Effector memory CD8-positive, alpha-beta T cell (primary cell): ENCODE results near the gene NELL1.
"Not testable (repeated sequence)": the region's sequence is repeated elsewhere in the genome, so short reads cannot be mapped to it uniquely, and the experiment has no call there.

Experiments
- ATAC-seq: fragments of 150-1000 bp; cut with Tn5 transposase; replicated peaks from 2 replicates; pipeline ENCODE4 v1.10.0; 2021; ENCODE audit warnings: mild to moderate bottlenecking, moderate library complexity
- DNase-seq, 3 experiments: peaks; one replicate each; pipeline ENCODE4 v3.0.0; 2021
- H3K27ac Mint-ChIP-seq, 2 donors: one replicate each; pipeline ENCODE4 v1.8.0; 2022; ENCODE audit warnings: mild to moderate bottlenecking in 2 of 2, mixed read lengths in 2 of 2, moderate library complexity in 2 of 2
- H3K27me3 Mint-ChIP-seq, 2 donors: one replicate each; pipeline ENCODE4 v1.8.0; 2022; ENCODE audit warnings: mixed read lengths in 2 of 2
- H3K36me3 Mint-ChIP-seq: one replicate; pipeline ENCODE4 v1.8.0; 2022; ENCODE audit warnings: mild to moderate bottlenecking, moderate library complexity, mixed read lengths; ENCODE audit not compliant: insufficient read depth
- H3K4me1 Mint-ChIP-seq, 2 donors: one replicate each; pipeline ENCODE4 v1.8.0; 2022; ENCODE audit warnings: low read depth in 2 of 2, mixed read lengths in 2 of 2
- H3K4me3 Mint-ChIP-seq, 2 donors: one replicate each; pipeline ENCODE4 v1.8.0; 2022; ENCODE audit warnings: mild to moderate bottlenecking in 2 of 2, mixed read lengths in 2 of 2, moderate library complexity in 2 of 2
- H3K9me3 Mint-ChIP-seq, 2 donors: one replicate each; pipeline ENCODE4 v1.8.0; 2022; ENCODE audit warnings: mixed read lengths in 2 of 2

Gene NELL1

DNA sequence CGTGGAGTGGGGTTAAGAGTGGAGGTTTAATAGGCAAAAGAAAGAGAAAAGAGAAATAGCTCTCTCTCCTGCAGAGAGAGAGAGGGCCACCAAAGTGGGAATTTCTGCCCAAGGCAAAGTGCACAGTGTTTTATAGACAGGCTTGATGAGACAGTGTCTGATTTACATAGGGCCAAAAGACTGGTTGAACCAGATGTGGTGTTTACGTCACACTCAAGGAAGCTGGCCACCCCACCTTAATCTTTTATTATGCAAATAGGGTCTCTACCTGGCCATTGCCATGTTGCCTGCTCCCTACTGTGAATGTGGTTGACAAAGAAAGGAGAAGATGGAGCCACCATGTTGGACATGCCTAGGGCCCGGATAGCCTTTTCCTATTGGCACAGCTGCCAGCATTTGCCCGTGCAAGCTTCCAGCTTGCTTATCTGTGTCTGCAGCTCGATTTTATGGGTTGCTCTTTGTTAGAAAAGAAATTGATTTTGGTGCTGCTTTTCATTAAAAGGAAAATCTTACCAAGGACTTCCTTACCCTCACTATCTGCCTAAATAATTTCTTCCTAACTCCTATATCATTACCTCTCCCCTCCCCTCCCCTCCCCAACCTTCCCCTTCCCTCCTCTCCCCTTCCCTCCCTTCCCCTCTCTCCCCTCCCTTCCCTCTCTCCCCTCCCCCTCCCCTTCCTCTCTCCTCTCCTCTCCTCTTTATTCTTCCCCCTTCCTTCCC lies 436.0 kb downstream of the NELL1 start:
- DNase-seq (no peak), ATAC-seq (no peak)
- H3K27me3 Mint-ChIP-seq = no peaks in the 10 kb centered on the region
- H3K9me3 Mint-ChIP-seq = peaks cover 6 to 10% of the 10 kb centered on the region in 2 donors
- no peaks in the 10 kb centered on the region for H3K36me3 Mint-ChIP-seq
- no peaks in the 10 kb centered on the region for H3K4me1 Mint-ChIP-seq
- H3K4me3 Mint-ChIP-seq = no peak overlapping the region
- H3K27ac Mint-ChIP-seq = no peak overlapping the region

DNA sequence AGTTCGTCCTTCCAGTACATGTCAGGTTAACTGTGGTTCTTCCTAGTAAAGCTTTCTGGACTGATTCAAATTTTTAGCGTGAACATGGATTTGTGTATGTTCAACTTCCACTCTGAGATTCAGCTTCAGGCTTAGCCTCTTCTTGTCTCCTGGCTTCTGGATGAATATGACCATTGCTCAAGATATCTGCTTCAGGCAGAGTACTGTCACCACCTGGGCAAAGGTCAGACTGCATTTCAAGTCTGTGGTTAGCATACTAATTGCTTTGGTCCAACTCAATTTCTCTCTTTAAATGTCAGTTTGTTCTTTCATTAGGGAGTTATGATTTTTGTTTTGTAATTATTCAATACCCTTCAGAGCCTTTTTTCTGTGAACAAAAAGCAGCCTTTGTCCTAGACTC lies 440.0 kb downstream of the NELL1 start:
- H3K9me3 Mint-ChIP-seq = peaks cover 0 to 5% of the 10 kb centered on the region in 2 donors
- no peaks in the 10 kb centered on the region for H3K4me1 Mint-ChIP-seq
- H3K27me3 Mint-ChIP-seq = no peaks in the 10 kb centered on the region
- no peak overlapping the region for H3K27ac Mint-ChIP-seq
- ATAC-seq (no peak), DNase-seq (no peak)
- no peak overlapping the region for H3K4me3 Mint-ChIP-seq
- no peaks in the 10 kb centered on the region for H3K36me3 Mint-ChIP-seq

DNA sequence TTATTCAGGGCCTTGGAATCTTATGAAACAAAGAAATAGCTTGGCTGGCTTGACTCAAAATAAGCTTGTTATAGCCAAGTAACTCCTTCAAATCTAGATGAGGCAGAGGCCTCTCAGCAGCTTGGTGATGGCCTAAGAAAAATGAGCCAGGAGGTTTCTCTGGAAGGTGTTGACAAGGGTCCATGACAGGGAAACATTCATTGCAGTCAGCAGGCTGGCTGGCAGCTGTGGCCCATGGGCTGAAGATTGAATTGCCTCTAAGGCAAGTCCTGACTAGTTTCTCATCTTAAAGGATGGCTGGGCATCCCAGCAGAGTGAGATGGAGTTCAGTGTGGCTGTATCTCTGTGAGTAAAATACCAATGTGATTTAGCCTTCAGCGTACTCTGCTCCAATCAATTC lies 441.0 kb downstream of the NELL1 start:
- H3K9me3 Mint-ChIP-seq = peaks cover 0 to 5% of the 10 kb centered on the region in 2 donors
- no peak overlapping the region for H3K4me3 Mint-ChIP-seq
- H3K4me1 Mint-ChIP-seq = no peaks in the 10 kb centered on the region
- no peak overlapping the region for H3K27ac Mint-ChIP-seq
- H3K36me3 Mint-ChIP-seq = no peaks in the 10 kb centered on the region
- no peak for ATAC-seq
- no peak for DNase-seq
- no peaks in the 10 kb centered on the region for H3K27me3 Mint-ChIP-seq

DNA sequence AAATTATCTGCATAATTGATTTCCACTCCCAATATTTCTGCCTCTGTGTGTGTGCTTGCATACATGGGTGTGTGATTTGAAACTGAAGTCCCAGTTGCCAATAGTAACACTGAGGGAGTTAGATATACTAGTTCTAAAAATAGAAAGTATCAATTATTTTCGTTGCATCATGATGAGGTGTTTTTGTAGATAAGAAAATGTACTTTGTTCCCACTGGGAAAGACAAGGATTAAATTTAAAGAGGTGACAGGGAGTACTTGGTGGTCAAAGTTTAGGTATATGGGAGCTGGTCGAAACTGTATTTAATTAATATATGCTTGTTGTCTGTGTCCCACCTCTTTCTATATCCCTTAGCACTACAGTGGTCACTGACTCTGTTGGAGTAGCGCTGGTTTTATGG lies 444.5 kb downstream of the NELL1 start:
- H3K36me3 Mint-ChIP-seq = no peaks in the 10 kb centered on the region
- no peak for ATAC-seq

DNA sequence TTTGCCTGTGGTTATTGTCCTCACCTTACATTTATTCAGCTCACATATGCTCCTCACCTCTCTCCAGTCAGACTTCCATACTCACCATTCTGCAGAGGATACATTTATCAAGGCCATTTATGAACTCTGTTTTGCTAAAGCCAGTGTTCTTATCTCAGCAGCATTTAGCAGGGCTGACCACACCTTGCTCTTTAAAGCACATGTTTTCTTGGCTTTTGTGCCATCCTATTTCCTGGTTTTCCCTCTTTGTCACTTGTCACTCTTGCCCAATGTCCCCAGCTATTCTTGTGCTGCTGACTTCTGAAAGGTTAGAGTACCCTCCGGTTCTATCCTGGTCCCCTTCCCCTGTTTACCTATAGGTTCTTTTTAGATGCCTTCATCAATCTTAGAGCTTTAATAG lies 446.6 kb downstream of the NELL1 start:
- DNase-seq (no peak), ATAC-seq (no peak)
- Mint-ChIP-seq H3K4me1 (no peaks in the 10 kb centered on the region), H3K4me3 (no peak overlapping the region), H3K27me3 (no peaks in the 10 kb centered on the region), H3K36me3 (no peaks in the 10 kb centered on the region), H3K27ac (no peak overlapping the region), H3K9me3 (peaks cover 11 to 15% of the 10 kb centered on the region in 2 donors)

More for the DNA sequence above, 444.5 kb downstream of the NELL1 start:
- no peak overlapping the region for H3K4me3 Mint-ChIP-seq
- no peaks in the 10 kb centered on the region for H3K4me1 Mint-ChIP-seq
- H3K27ac Mint-ChIP-seq = no peak overlapping the region
- no peak for DNase-seq
- no peaks in the 10 kb centered on the region for H3K27me3 Mint-ChIP-seq
- peaks cover 11 to 15% of the 10 kb centered on the region in 2 donors for H3K9me3 Mint-ChIP-seq

DNA sequence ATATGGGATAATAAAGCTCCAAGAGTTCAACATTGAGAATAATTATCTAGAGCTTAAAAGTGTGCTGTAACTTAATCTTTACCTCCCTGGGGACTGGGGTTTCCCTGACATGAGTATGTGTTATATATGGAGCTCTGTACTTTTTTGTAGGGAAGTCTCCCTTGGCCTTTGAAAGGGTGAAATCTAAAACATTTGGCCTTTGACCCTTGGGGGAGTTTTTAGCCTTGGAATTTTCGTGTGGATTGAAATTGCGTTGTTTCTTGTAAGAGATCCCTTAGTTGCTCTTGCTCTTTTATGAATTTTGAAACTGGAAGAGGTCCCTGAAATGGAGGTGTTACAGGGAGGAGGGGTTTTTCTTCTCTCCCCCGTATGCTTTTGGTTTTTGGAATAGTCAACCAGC lies 450.0 kb downstream of the NELL1 start:
- DNase-seq = no peak
- Mint-ChIP-seq H3K27me3 (no peaks in the 10 kb centered on the region), H3K36me3 (no peaks in the 10 kb centered on the region), H3K9me3 (peaks cover 11 to 15% of the 10 kb centered on the region in 2 donors), H3K4me1 (no peaks in the 10 kb centered on the region), H3K27ac (no peak overlapping the region), H3K4me3 (no peak overlapping the region)
- ATAC-seq = no peak

DNA sequence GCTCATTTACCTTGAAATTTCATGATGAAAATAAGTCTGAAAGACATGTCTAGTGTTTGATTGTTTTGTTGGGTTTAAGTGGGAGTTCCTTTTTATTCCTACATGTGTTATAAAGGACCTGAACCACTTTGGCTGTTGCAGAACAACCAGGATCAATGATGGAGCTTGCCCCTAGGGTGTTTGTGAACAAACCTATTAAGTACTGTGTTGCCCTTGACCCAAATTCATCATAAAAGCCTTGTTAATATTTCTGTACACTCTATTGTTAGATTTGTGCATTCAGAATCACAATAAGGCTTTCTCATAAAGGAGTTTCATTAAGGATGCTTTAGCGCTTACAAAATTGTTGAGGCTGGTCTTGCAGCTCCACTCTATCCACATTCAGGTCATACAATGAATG lies 452.6 kb downstream of the NELL1 start:
- ATAC-seq (no peak), DNase-seq (no peak)
- Mint-ChIP-seq H3K4me1 (no peaks in the 10 kb centered on the region), H3K36me3 (no peaks in the 10 kb centered on the region), H3K9me3 (peaks cover under 1 to 11% of the 10 kb centered on the region in 2 donors), H3K27me3 (no peaks in the 10 kb centered on the region), H3K27ac (no peak overlapping the region), H3K4me3 (no peak overlapping the region)

DNA sequence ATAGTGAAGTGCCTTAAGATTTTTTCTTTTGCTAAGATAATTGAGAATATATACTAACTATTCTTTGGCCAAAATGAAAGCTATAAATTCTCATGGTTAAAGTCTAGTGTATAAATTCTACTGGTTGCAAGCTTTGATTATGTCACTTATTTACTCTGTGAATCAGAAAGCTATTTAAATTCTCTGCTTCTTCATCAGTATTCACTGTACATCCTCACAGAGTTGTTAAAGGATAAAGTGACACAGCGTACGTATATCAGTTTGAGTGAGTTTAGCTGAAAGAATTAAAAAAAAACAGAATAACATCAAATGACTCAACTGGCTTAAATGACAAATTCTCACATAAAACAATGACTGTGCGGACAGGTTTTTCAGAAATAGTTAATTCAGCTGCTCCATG lies 453.1 kb downstream of the NELL1 start:
- Mint-ChIP-seq H3K4me1 (no peaks in the 10 kb centered on the region), H3K4me3 (no peak overlapping the region), H3K27me3 (no peaks in the 10 kb centered on the region), H3K36me3 (no peaks in the 10 kb centered on the region), H3K9me3 (peaks cover 0 to 8% of the 10 kb centered on the region in 2 donors), H3K27ac (no peak overlapping the region)
- ATAC-seq (no peak), DNase-seq (no peak)

DNA sequence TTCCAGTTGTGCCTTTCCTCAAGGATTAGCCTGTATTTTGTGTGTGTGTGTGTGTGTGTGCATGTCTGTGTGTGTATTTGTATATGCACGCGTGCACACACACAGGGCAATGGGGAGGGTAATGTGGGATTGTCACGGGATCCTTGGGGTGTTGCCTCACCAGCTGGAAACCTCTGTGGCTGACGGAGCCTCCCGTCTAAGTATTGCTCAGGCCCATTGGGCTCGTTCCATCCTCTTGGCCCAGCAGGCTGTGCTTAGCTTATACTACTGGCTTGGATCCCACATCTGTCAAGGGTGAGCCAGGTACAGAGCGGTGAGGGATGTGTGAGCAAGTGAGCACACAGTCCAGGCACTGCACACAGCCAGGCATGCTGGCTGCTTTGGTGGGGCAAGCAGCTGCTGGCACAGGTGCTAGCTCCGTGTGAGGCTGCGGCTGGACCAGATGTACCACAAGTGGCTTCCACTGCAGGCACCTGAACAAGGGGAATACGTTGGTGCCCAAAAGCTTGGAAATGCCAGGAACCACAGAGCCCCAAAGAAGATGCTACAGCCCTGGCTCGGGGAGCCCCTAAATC lies 462.8 kb downstream of the NELL1 start:
- ATAC-seq (no peak), DNase-seq (no peak)
- peaks cover 10 to 37% of the 10 kb centered on the region in 2 donors for H3K9me3 Mint-ChIP-seq
- H3K4me3 Mint-ChIP-seq = no peak overlapping the region
- no peaks in the 10 kb centered on the region for H3K4me1 Mint-ChIP-seq
- no peaks in the 10 kb centered on the region for H3K27me3 Mint-ChIP-seq
- H3K36me3 Mint-ChIP-seq = no peaks in the 10 kb centered on the region
- no peak overlapping the region for H3K27ac Mint-ChIP-seq

DNA sequence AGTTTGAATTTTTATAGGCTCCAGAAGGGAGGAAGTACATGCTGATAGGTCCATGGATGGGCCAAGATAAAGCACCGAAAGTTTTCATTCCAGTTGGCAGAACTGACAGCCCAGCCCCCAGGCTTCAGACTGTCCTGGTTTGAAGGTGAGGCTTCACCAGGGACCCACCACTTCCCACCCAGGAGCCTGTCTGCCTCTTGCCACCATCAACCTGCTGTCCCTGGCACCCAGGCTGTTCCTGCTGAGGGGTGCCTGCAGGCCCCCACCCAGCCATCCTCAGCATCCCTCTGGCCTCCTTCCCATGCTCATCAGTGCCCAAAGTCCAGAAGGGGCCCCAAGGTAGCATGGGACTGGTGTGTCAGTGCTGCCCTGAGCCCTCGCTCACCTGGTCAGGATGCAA lies 463.9 kb downstream of the NELL1 start:
- Mint-ChIP-seq H3K4me1 (no peaks in the 10 kb centered on the region), H3K9me3 (peaks cover 13 to 39% of the 10 kb centered on the region in 2 donors), H3K27me3 (no peaks in the 10 kb centered on the region), H3K36me3 (no peaks in the 10 kb centered on the region), H3K4me3 (no peak overlapping the region), H3K27ac (no peak overlapping the region)
- ATAC-seq (no peak), DNase-seq (no peak)

DNA sequence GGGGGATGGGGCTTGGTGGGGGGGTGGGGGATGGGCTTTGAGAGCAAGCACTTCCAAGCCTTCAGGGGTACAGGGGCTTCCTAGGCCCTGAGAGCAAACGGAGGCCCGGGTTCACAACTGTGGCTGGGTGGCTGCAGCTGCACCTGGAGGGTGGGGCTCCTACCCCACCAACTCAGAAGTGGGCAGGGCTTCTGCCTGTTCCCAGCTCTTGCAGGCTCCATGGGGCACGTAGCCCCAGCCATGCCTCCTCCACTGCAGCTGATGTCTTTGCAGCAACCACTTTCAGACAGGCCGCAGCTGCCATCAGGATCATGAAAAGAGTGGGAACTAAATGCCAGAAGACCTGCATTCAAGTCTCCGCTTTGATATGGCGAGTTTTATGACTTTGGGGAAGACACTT lies 464.3 kb downstream of the NELL1 start:
- H3K27ac Mint-ChIP-seq = no peak overlapping the region
- no peak overlapping the region for H3K4me3 Mint-ChIP-seq
- H3K9me3 Mint-ChIP-seq = peaks cover 13 to 38% of the 10 kb centered on the region in 2 donors
- ATAC-seq (no peak), DNase-seq (no peak)
- no peaks in the 10 kb centered on the region for H3K27me3 Mint-ChIP-seq
- H3K4me1 Mint-ChIP-seq = no peaks in the 10 kb centered on the region
- no peaks in the 10 kb centered on the region for H3K36me3 Mint-ChIP-seq

DNA sequence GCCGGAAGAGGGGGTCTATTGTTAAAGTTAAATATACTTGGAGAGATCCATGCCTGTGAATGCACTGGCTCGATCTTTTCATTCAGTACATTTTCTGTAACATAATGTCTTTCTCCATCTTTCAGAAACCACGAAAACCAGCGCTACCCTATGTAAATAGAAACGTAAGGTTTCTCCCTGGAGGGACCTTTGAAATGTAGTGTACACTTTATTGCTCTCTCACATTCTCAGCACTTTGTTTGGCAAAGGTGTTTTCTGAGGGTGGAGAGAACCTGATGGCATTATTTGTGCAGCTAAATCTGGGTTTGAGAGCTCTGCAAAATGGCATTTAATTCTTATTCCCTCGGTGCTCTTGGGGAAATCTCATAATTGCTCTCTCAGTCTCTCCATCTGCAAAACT lies 468.4 kb downstream of the NELL1 start:
- no peak for DNase-seq
- Mint-ChIP-seq H3K27me3 (no peaks in the 10 kb centered on the region), H3K4me3 (no peak overlapping the region), H3K27ac (no peak overlapping the region), H3K9me3 (peaks cover 20 to 31% of the 10 kb centered on the region in 2 donors), H3K4me1 (no peaks in the 10 kb centered on the region), H3K36me3 (no peaks in the 10 kb centered on the region)
- no peak for ATAC-seq

DNA sequence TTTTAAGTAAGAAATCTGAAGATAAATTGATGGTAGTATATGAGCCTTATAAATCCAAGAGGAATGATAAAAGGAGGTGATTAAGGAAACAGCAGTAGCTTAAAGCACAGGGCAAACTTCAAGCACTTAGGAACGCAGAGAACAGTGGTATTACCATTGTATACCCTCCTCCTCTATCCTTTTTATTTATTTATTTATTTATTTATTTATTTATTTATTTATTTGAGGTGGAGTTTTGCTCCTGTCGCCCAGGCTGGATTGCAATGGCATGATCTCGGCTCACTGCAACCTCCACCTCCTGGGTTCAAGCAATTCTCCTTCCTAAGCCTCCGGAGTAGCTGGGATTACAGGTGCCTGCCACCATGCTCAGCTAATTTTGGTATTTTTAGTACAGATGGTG lies 472.2 kb downstream of the NELL1 start:
- not testable (repeated sequence) for ATAC-seq, H3K4me3 Mint-ChIP-seq, H3K27ac Mint-ChIP-seq, H3K36me3 Mint-ChIP-seq, H3K27me3 Mint-ChIP-seq, DNase-seq, H3K4me1 Mint-ChIP-seq
- peaks cover 19 to 25% of the 10 kb centered on the region in 2 donors for H3K9me3 Mint-ChIP-seq

DNA sequence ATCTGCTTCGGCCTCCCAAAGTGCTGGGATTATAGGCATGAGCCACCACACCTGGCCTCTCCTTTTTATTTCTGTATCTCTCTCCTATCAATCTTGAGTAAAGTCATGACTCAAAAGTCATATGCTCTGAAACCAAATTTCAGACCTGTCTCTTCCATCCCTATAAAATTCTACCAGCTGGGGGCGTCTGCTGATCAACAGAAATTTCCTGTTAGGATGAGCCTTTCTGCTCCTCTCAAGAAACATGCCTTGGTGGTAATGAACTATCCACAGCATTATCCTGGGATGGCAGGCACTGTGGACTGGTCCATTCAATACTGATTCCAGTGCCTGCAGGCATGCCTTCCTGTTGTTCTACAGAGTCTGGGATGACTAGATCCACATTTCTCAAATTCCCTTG lies 472.6 kb downstream of the NELL1 start:
- Mint-ChIP-seq H3K4me1 (no peaks in the 10 kb centered on the region), H3K27me3 (no peaks in the 10 kb centered on the region), H3K27ac (no peak overlapping the region), H3K9me3 (peaks cover 19 to 20% of the 10 kb centered on the region in 2 donors), H3K4me3 (no peak overlapping the region), H3K36me3 (no peaks in the 10 kb centered on the region)
- no peak for ATAC-seq
- DNase-seq = no peak
